NCI-H524 (cell line): ENCODE measurements around the gene UPF2.
A peak's percentile ranks its signal among the peaks of the same experiment; 100 is the strongest.
"Not testable (repeated sequence)": the region's sequence is repeated elsewhere in the genome, so short reads cannot be mapped to it uniquely, and the experiment has no call there.

Experiments used
- DNase-seq, 2 experiments: peaks; one replicate each; lab custom pipeline; 2025; lab: John Stamatoyannopoulos, UW

Gene UPF2

DNA sequence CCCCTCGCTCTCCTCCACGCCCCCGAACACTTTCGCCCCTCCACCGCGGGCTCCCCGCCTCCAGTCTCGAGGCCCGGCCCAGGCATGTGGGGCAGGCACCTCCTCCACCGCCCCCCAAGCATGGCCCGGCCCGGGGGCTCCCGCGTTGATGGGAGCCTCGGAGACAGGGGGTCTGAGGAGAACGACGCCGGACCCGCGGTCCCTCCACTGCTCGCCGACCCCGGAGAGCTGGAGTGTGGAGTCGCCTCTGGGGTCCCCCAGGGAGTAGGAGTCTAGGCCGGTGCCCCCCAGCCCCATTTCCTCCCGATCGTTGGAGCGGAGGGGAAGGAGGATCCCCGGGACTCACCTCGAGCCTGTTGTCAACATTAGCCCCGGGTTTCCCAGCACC is 206 bp downstream of the UPF2 start:
- no peak for DNase-seq

DNA sequence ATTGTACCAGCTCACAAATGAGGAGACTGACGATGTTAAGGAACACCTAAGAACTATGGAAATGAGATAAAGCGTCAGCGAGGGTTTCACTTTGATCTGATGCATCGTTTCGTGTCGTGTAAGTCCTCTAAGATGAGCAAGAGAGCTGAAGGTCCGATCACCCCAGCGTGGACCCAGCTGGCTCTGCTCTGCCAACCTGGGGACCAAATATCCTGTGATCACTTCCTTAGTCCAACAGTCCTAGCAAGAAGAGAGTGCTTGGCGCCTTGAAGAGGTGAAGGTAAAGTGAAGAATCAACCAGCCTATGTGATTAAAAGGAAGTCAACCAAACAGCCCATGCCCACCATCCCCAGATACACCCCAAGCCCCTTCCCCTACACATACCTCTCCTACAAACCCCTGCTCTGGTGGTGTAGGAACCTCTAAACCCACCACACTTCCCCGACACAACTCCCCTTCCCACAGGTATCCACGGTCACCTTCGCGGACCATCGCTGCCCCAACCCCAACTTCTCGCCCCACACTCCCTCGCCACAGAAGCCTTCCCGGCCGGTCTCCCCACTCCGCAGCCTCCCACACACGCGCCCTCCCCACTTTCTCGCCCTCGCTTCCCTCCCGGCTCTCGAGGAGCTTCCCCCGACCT is 722 bp downstream of the UPF2 start:
- peak in 1 of 2 experiments; percentile 0 for DNase-seq

DNA sequence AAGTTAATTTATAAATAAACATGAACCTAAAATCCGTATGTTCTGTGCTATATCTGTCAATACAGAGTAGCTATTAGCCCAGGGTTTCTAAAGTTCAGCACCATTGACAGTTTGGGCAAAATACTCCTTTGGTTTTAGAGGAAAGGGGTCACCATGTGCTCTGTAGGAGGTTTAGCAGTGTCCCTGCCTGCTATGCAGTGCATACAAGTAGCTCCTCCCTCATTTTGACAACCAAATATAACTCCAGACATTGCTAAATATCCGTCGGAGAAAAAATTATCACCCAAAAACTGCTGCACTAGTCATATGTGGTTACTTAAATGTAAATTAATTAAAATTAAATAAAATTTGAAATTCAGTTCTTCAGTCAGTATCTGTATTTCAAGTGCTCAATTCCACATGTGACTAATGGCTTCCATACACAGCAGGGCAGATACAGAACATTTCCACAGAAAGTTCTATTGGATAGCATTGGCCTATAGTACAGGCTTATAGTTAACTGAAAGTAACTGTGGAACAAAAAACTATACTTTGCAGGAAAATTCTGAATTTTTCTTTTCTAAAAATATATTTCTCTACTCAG is 6.4 kb downstream of the UPF2 start:
- no peak for DNase-seq

DNA sequence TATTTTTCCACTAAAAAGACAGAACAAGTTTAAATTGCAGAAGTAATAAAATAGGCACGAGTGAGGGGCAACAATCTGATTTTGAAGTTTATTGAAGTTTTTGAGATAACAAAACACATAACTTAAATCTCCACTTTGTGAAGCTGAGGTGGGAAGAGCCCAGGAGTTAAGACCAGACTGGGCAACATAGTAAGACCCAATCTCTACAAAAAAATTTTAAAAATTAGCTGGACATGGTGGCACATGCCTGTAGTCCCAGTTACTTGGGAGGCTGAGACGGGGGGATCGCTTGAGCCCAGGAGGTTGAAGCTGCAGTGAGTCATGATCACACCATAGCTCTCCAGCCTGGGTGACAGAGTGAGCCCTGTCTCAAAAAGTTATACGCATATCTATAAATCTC is 11.2 kb downstream of the UPF2 start:
- DNase-seq, result no peak

- DNase-seq, result peak in 1 of 2 experiments; percentile 1
These were observed 15.1 kb downstream of the UPF2 start for GRCh38 chr10:12027539-12027938.

DNA sequence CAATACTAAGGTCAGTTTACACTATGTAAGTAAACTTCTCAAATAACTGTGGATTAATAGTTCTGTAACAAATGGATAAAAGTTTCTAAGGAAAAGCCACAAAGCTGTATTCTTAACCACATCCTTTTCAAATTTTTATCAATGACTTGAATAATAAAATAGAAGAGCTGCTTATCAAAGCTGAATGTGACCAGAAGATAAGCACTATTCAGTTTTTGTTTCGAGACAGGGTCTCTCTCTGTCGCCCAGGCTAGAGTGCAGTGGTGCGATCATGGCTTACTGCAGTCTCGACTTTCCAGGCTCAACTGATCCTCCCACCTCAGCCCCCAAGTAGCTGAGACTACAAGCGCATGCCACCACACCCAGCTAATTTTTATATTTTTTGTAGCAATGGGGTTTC is 17.0 kb downstream of the UPF2 start:
- no peak for DNase-seq

- no peak for DNase-seq
These were observed 19.9 kb downstream of the UPF2 start for GRCh38 chr10:12022580-12023257.

DNA sequence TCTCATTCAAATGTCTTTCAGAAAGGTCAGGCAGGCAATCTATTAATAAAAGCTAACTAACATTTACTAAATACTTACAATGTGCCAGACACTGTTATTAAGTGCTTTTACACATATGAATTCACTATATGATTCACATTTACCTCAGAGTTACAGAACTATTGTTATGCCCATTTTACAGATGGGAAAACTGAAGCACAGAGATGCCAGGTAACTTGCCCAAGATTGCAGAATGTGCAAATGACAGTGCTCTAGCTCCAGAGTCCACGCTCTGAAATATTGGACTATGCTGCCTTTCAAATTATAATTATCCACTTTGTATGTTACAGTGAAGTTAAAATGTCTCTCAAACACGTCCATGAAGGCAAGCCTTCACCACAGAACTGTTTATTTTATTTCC is 22.0 kb downstream of the UPF2 start:
- DNase-seq, result no peak

- no peak for DNase-seq
These were observed 23.2 kb downstream of the UPF2 start for GRCh38 chr10:12019283-12019971.

GRCh38 chr10:12018438-12019282 is 23.9 kb downstream of the UPF2 start:
- no peak for DNase-seq

GRCh38 chr10:12013926-12014325 is 28.7 kb downstream of the UPF2 start:
- DNase-seq, result no peak

DNA sequence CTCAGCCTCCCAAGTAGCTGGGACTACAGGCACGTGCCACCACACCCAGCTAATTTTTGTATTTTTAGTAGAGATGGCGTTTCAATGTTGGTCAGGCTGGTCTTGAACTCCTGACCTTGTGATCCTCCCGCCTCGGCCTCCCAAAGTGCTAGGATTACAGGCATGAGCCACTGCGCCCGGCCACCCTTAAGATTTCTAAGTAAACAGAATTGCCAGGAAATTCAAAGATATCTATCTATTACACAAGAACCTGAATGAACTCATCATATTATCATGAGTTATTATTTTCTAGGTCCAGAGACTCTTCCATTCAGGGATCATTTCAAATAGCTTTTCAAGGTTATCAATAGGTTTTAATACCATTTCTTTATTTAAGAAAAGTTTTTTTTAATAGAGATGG is 29.2 kb downstream of the UPF2 start:
- DNase-seq, result not testable (repeated sequence)

- no peak for DNase-seq
These were observed 32.3 kb downstream of the UPF2 start for GRCh38 chr10:12010353-12010752.

GRCh38 chr10:12008842-12009241 is 33.8 kb downstream of the UPF2 start:
- DNase-seq, result not testable (repeated sequence)

DNA sequence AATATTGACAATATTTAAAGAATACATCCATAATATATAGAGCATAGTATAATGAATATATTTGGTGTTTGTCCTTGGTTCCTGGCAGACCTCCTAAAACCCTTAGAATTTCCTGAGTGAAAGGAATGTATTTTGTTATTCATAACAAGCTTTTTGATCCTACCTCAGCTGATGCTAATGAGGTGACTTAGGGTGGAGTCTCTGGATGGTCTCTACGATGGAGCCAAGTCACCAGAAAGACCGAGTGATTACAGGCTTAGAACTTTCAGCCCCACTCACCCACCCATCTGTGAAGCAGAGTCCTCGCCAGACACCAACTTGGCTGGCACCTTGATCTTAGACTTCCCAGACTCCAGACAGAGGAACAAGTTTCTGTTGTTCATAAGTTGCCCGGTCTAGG is 35.9 kb downstream of the UPF2 start:
- no peak for DNase-seq

- DNase-seq, result no peak
These were observed 48.7 kb downstream of the UPF2 start for GRCh38 chr10:11993834-11994468.

DNA sequence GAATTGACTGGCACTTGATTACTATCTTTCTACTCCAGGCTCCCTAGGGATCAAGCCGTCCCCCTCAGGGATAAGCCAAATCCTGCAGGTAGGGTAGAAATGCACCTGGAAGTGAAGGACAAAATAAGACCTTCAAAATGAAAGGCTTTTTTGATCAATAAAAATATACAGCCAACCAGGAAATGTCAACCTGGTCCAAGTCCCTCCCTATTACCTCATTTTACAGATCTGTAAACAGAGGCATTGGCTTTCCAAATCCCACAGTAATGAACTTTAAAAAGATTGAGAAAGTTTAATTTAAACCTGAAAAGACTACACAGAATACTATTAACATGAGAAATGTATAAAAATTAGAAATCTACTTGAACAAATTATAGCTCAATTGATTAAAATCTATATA is 53.7 kb downstream of the UPF2 start:
- DNase-seq, result no peak

- peak; percentile 4 to 27 for DNase-seq
These were observed 55.9 kb downstream of the UPF2 start for GRCh38 chr10:11986593-11987216.

GRCh38 chr10:11982253-11982652 is 60.4 kb downstream of the UPF2 start:
- no peak for DNase-seq

GRCh38 chr10:11975795-11976194 is 66.8 kb downstream of the UPF2 start:
- no peak for DNase-seq

GRCh38 chr10:11972523-11972922 is 70.1 kb downstream of the UPF2 start:
- not testable (repeated sequence) for DNase-seq
